ENCODE measurements around the gene HSPB8. TPM values are rescaled to one million over a fixed set of nuclear protein-coding genes. Genes with fewer than 3 reads are reported as not detected.

HSPB8 gene, protein sequence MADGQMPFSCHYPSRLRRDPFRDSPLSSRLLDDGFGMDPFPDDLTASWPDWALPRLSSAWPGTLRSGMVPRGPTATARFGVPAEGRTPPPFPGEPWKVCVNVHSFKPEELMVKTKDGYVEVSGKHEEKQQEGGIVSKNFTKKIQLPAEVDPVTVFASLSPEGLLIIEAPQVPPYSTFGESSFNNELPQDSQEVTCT
- 14.2 to 31.3 TPM (median 29.4 TPM) in 3 replicates for total RNA-seq
- long read RNA-seq, transcript HSPB8-201 (3 exons, 2,152 nt) = major isoform, 94 of 106 reads
- long read RNA-seq, partial matches to known transcripts = 0 of 106 reads
- long read RNA-seq, other reads (novel, unspliced or antisense) = 12 of 106 reads

- Mint-ChIP-seq H3K27me3 (ENCODE audit: low read depth) (no peaks in the 10 kb centered on the region), H3K36me3 (ENCODE audit: low read depth) (peaks cover 1% of the 10 kb centered on the region), H3K4me1 (ENCODE audit: low read depth) (peaks cover 68% of the 10 kb centered on the region), H3K4me3 (ENCODE audit: unreplicated experiment) (peak within 1 kb of the TSS; percentile 90), H3K9me3 (ENCODE audit: low read depth) (no peaks in the 10 kb centered on the region), H3K27ac (ENCODE audit: unreplicated experiment) (peak within 1 kb of the TSS; percentile 98)
- no peak for DNase-seq (ENCODE audit: low spot score)
- TF ChIP-seq, protein P1, sequence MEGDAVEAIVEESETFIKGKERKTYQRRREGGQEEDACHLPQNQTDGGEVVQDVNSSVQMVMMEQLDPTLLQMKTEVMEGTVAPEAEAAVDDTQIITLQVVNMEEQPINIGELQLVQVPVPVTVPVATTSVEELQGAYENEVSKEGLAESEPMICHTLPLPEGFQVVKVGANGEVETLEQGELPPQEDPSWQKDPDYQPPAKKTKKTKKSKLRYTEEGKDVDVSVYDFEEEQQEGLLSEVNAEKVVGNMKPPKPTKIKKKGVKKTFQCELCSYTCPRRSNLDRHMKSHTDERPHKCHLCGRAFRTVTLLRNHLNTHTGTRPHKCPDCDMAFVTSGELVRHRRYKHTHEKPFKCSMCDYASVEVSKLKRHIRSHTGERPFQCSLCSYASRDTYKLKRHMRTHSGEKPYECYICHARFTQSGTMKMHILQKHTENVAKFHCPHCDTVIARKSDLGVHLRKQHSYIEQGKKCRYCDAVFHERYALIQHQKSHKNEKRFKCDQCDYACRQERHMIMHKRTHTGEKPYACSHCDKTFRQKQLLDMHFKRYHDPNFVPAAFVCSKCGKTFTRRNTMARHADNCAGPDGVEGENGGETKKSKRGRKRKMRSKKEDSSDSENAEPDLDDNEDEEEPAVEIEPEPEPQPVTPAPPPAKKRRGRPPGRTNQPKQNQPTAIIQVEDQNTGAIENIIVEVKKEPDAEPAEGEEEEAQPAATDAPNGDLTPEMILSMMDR (IDR thresholded peaks at IDR 0.05) = no peak
Observed at GRCh38 chr12:119178544-119179334, at the start of gene HSPB8. Gene HSPB8 (plus strand): TSS chr12:119178931. CDS start chr12:119179313, 382 bp downstream.

GRCh38 chr12:119129827-119130434 lies 48.8 kb upstream of the HSPB8 start:
- Mint-ChIP-seq H3K4me1 (ENCODE audit: low read depth) (no peaks in the 10 kb centered on the region), H3K36me3 (ENCODE audit: low read depth) (no peaks in the 10 kb centered on the region), H3K27ac (ENCODE audit: unreplicated experiment) (no peak overlapping the region), H3K9me3 (ENCODE audit: low read depth) (peaks cover 7% of the 10 kb centered on the region), H3K27me3 (ENCODE audit: low read depth) (peaks cover 3% of the 10 kb centered on the region), H3K4me3 (ENCODE audit: unreplicated experiment) (no peak overlapping the region)
- TF ChIP-seq, protein P1 (IDR thresholded peaks at IDR 0.05) = no peak
- DNase-seq (ENCODE audit: low spot score) = no peak

- Mint-ChIP-seq H3K9me3 (ENCODE audit: low read depth) (peaks cover 7% of the 10 kb centered on the region), H3K4me1 (ENCODE audit: low read depth) (no peaks in the 10 kb centered on the region), H3K36me3 (ENCODE audit: low read depth) (no peaks in the 10 kb centered on the region), H3K27me3 (ENCODE audit: low read depth) (peaks cover 3% of the 10 kb centered on the region), H3K4me3 (ENCODE audit: unreplicated experiment) (no peak overlapping the region), H3K27ac (ENCODE audit: unreplicated experiment) (no peak overlapping the region)
- TF ChIP-seq, protein P1 (IDR thresholded peaks at IDR 0.05) = no peak
- DNase-seq (ENCODE audit: low spot score) = no peak
Observed at GRCh38 chr12:119130523-119130922, 48.2 kb upstream of the HSPB8 start.

- TF ChIP-seq, protein P1 (IDR thresholded peaks at IDR 0.05) = no peak
- DNase-seq (ENCODE audit: low spot score) = no peak
- Mint-ChIP-seq H3K36me3 (ENCODE audit: low read depth) (no peaks in the 10 kb centered on the region), H3K4me1 (ENCODE audit: low read depth) (no peaks in the 10 kb centered on the region), H3K27ac (ENCODE audit: unreplicated experiment) (no peak overlapping the region), H3K27me3 (ENCODE audit: low read depth) (peaks cover 5% of the 10 kb centered on the region), H3K4me3 (ENCODE audit: unreplicated experiment) (no peak overlapping the region), H3K9me3 (ENCODE audit: low read depth) (peaks cover 6% of the 10 kb centered on the region)
Observed at GRCh38 chr12:119134284-119135072, 44.3 kb upstream of the HSPB8 start.

All from chondrocyte (in vitro differentiated cells).